MM.1S (cell line): ENCODE measurements around the gene HPCAL1.

Experiments
- EZH2 ChIP-seq: fragments of 300-600 bp; sonication (generic); optimal IDR thresholded peaks from 2 replicates; pipeline ENCODE3; 2017; ENCODE audit warnings: low read depth, mild to moderate bottlenecking, antibody characterized with exemption, low read length, mixed read lengths
- EZH2phosphoT487 ChIP-seq: fragments of 300-600 bp; sonication (generic); IDR thresholded peaks from 2 replicates; pipeline ENCODE4 v1.6.1; 2018; ENCODE audit warnings: antibody characterized with exemption, low read length
- TF ChIP-seq, protein P1 (sequence below): fragments of 300-600 bp; sonication (generic); IDR thresholded peaks from 2 replicates; pipeline ENCODE4 v1.5.1; 2016; ENCODE audit warnings: antibody characterized with exemption, low read length, mixed read lengths

DNA sequence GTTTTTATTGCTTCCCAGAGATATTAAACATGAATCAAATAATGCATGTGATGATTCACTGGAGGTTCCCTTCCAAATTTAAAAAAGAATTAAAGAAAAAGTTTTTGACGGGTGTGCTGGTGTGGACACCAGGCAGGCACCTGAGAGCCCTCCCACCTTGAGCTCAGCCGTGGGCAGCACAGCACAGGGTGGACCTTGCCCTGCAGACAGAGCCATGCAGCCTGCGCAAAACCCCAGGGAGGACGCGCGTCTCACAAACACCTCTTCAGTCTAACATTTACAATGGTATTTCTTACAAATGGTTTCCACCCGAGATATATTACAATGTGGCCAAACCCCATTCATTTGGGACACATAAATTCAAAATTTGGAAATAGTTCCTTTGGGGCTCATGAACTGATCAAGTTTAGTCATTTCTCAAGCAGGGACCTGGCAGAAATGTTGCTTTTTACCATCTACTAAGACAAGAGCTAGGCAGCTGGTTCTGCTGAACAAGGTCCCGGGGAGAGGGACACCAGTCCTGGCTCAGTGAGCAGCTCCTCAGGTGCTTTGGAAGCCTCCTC lies 100.0 kb downstream of the HPCAL1 start:
- TF ChIP-seq EZH2: no peak
- TF ChIP-seq, protein P1, sequence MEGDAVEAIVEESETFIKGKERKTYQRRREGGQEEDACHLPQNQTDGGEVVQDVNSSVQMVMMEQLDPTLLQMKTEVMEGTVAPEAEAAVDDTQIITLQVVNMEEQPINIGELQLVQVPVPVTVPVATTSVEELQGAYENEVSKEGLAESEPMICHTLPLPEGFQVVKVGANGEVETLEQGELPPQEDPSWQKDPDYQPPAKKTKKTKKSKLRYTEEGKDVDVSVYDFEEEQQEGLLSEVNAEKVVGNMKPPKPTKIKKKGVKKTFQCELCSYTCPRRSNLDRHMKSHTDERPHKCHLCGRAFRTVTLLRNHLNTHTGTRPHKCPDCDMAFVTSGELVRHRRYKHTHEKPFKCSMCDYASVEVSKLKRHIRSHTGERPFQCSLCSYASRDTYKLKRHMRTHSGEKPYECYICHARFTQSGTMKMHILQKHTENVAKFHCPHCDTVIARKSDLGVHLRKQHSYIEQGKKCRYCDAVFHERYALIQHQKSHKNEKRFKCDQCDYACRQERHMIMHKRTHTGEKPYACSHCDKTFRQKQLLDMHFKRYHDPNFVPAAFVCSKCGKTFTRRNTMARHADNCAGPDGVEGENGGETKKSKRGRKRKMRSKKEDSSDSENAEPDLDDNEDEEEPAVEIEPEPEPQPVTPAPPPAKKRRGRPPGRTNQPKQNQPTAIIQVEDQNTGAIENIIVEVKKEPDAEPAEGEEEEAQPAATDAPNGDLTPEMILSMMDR: no peak
- no peak for TF ChIP-seq EZH2phosphoT487
